ENCODE measurements around the gene NIBAN1.

The NIBAN1 gene

DNA sequence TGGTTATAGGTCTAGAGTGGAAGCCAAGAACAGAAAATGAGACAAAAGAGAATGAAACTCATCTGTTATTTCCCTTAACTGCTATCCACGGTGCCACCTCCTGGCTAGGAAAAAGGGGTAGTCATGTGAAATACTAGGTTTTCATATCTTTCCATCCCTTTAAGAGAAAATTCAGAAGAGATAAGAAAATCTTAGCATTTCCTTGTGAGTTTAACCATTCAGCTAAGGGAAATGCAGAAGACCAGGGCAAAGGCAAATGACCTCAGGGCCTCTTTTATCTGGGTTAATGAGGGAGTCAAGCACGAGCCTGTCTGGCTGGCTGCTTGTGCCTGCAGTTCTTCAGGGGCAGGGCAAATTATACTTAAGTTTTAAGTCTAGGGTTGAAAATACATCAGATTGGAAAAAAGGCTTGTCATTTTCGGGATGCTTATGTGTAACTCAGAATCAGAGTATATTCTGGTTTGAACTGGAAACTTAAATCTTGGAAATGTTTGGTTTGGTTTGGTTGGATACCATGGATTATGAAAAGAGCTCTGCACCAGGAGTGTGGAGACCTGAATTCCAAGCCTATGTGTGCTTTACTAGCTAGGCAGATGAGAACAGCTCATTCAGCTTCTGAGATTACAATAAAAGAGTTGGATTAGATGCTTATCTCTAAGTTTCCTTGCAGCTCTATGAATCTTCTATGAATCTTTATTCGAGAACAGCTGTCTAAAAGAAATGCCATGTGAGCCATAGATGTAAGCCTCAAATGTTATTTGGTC, 19.9 kb downstream of the NIBAN1 start:
- no peaks in the 10 kb centered on the region for H3K4me1 ChIP-seq (ENCODE audit: control insufficient read depth, low read length)
- H3K4me3 ChIP-seq (ENCODE audit: low read length): no peak overlapping the region
- no peaks in the 10 kb centered on the region for H4K20me1 ChIP-seq (ENCODE audit: control insufficient read depth, insufficient read depth, low read depth, low read length)
- H3K36me3 ChIP-seq (ENCODE audit: control insufficient read depth, low read length): no peaks in the 10 kb centered on the region
- no peak for TF ChIP-seq EZH2phosphoT487 (IDR thresholded peaks at IDR 0.05; ENCODE audit: borderline replicate concordance, low read length)
- TF ChIP-seq, protein P1, sequence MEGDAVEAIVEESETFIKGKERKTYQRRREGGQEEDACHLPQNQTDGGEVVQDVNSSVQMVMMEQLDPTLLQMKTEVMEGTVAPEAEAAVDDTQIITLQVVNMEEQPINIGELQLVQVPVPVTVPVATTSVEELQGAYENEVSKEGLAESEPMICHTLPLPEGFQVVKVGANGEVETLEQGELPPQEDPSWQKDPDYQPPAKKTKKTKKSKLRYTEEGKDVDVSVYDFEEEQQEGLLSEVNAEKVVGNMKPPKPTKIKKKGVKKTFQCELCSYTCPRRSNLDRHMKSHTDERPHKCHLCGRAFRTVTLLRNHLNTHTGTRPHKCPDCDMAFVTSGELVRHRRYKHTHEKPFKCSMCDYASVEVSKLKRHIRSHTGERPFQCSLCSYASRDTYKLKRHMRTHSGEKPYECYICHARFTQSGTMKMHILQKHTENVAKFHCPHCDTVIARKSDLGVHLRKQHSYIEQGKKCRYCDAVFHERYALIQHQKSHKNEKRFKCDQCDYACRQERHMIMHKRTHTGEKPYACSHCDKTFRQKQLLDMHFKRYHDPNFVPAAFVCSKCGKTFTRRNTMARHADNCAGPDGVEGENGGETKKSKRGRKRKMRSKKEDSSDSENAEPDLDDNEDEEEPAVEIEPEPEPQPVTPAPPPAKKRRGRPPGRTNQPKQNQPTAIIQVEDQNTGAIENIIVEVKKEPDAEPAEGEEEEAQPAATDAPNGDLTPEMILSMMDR (IDR thresholded peaks at IDR 0.05; ENCODE audit: low read depth, low read length, poor library complexity, severe bottlenecking): no peak
- H3F3A ChIP-seq (ENCODE audit: control insufficient read depth, insufficient read depth): no peaks in the 10 kb centered on the region
- no peaks in the 10 kb centered on the region for H3K9me3 ChIP-seq (ENCODE audit: control insufficient read depth, insufficient read depth, low read length)
- no peak overlapping the region for H3K27ac ChIP-seq (ENCODE audit: low read depth, low read length)
- no peaks in the 10 kb centered on the region for H3K27me3 ChIP-seq (ENCODE audit: control insufficient read depth, low read length)
- H3K79me2 ChIP-seq (ENCODE audit: control insufficient read depth, low read length): no peaks in the 10 kb centered on the region
- H3K9me2 ChIP-seq (replicated peaks; ENCODE audit: control insufficient read depth, low read length): no peaks in the 10 kb centered on the region
- no peak overlapping the region for H3K4me2 ChIP-seq (ENCODE audit: low read length)

DNA sequence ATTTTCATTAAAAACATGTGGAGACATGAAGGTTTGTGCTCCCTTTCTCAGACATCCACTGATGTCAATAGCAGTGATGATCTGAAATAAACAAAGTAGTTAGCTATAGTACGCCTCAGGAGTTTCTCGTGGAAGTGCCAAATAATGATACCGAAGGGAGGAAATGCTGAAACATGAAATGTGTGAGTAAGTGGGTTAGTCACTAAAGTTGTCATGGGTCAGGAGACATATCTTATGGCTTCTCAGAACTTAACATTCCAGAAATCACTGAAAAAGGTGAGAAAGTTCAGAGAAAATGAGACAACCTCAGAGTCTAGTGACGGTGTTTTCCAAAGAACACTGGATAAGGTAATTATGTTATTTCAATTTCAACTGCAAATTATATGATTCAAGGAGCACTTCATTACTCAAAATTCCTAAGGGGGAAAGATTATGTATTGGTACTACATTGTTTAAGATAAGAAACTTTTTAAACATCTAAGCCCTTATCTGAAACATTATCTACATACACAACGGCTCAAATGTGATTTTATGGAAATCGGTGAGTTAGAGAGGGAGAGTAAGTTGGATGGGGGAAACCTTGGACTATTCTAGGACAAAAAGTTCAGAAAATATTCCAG, 20.6 kb downstream of the NIBAN1 start:
- Histone ChIP-seq H3K27ac (ENCODE audit: low read depth, low read length) (no peak overlapping the region), H3K27me3 (ENCODE audit: control insufficient read depth, low read length) (no peaks in the 10 kb centered on the region), H3K79me2 (ENCODE audit: control insufficient read depth, low read length) (no peaks in the 10 kb centered on the region), H3K9me3 (ENCODE audit: control insufficient read depth, insufficient read depth, low read length) (no peaks in the 10 kb centered on the region), H3K36me3 (ENCODE audit: control insufficient read depth, low read length) (no peaks in the 10 kb centered on the region), H4K20me1 (ENCODE audit: control insufficient read depth, insufficient read depth, low read depth, low read length) (no peaks in the 10 kb centered on the region), H3K4me3 (ENCODE audit: low read length) (no peak overlapping the region), H3K4me1 (ENCODE audit: control insufficient read depth, low read length) (no peaks in the 10 kb centered on the region), H3K4me2 (ENCODE audit: low read length) (no peak overlapping the region), H3F3A (ENCODE audit: control insufficient read depth, insufficient read depth) (no peaks in the 10 kb centered on the region), H3K9me2 (replicated peaks; ENCODE audit: control insufficient read depth, low read length) (no peaks in the 10 kb centered on the region)
- no peak for TF ChIP-seq EZH2phosphoT487 (IDR thresholded peaks at IDR 0.05; ENCODE audit: borderline replicate concordance, low read length)
- TF ChIP-seq, protein P1 (IDR thresholded peaks at IDR 0.05; ENCODE audit: low read depth, low read length, poor library complexity, severe bottlenecking): no peak

- Histone ChIP-seq H3K4me1 (ENCODE audit: control insufficient read depth, low read length) (no peaks in the 10 kb centered on the region), H3K9me2 (replicated peaks; ENCODE audit: control insufficient read depth, low read length) (no peaks in the 10 kb centered on the region), H3K4me2 (ENCODE audit: low read length) (no peak overlapping the region), H3K4me3 (ENCODE audit: low read length) (no peak overlapping the region), H4K20me1 (ENCODE audit: control insufficient read depth, insufficient read depth, low read depth, low read length) (no peaks in the 10 kb centered on the region), H3K36me3 (ENCODE audit: control insufficient read depth, low read length) (no peaks in the 10 kb centered on the region), H3K27me3 (ENCODE audit: control insufficient read depth, low read length) (no peaks in the 10 kb centered on the region), H3K9me3 (ENCODE audit: control insufficient read depth, insufficient read depth, low read length) (no peaks in the 10 kb centered on the region), H3K27ac (ENCODE audit: low read depth, low read length) (no peak overlapping the region), H3F3A (ENCODE audit: control insufficient read depth, insufficient read depth) (no peaks in the 10 kb centered on the region), H3K79me2 (ENCODE audit: control insufficient read depth, low read length) (no peaks in the 10 kb centered on the region)
- TF ChIP-seq, protein P1 (IDR thresholded peaks at IDR 0.05; ENCODE audit: low read depth, low read length, poor library complexity, severe bottlenecking): no peak
- TF ChIP-seq EZH2phosphoT487 (IDR thresholded peaks at IDR 0.05; ENCODE audit: borderline replicate concordance, low read length): no peak
These were observed 21.9 kb downstream of the NIBAN1 start for GRCh38 chr1:184952428-184952827.

Data from DOHH2 (cell line).